HG03354 (cell line): ENCODE measurements around the gene PTPN14.
A peak's percentile ranks its signal among the peaks of the same experiment; 100 is the strongest.

Source experiments
- ATAC-seq: cut with Tn5 transposase; IDR thresholded peaks from one replicate; pipeline ENCODE4 v1.9.1; 2021; ENCODE audit warnings: mild to moderate bottlenecking; ENCODE audit not compliant: unreplicated experiment, poor library complexity, severe bottlenecking

PTPN14 gene

DNA sequence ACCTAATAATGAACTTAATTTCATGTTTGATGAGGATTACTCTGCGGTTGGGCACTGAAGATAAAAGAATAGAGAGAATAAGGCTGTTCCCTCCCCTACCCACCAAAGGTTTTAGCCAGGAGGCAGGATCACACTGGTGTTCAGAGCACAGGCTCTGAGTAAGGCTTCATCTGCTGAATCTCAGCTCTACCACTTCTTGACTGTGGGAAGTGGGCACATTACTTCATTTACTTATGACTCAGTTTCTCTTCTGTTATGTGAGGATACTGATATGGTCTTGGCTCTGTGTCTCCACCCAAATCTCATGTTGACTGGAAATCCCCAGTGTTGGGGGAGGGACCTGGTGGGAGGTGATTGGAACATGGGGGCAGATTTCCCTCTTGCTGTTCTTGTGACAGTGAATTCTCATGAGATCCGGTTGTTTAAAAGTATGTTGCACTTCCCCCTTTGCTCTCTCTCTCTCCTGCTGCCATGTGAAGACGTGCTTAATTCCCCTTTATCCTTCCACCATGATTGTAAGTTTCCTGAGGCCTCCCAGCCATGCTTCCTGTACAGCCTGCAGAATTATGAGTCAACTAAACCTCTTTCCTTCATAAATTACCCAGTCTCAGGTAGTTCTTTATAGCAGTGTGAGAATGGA lies 190.8 kb downstream of the PTPN14 start:
- ATAC-seq, result no peak

DNA sequence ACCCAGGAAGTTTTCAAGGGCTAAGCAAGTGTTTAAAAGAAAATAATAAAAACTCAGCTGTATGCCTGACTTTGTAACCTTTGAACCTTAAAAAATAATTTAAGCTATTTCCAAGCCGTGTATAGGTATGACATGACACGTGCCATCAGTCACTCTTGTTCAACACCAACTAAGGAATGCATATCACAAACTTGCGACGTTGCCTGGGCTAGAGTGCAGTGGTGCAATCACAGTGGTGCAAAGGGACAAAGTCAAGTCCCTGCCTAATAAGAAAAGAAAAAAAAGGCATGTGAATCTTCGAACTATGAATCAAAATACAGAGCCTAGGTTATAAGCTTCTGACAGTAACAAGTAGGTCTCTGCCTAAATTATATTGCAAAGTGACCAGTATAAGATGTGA lies 191.3 kb downstream of the PTPN14 start:
- ATAC-seq, result no peak

DNA sequence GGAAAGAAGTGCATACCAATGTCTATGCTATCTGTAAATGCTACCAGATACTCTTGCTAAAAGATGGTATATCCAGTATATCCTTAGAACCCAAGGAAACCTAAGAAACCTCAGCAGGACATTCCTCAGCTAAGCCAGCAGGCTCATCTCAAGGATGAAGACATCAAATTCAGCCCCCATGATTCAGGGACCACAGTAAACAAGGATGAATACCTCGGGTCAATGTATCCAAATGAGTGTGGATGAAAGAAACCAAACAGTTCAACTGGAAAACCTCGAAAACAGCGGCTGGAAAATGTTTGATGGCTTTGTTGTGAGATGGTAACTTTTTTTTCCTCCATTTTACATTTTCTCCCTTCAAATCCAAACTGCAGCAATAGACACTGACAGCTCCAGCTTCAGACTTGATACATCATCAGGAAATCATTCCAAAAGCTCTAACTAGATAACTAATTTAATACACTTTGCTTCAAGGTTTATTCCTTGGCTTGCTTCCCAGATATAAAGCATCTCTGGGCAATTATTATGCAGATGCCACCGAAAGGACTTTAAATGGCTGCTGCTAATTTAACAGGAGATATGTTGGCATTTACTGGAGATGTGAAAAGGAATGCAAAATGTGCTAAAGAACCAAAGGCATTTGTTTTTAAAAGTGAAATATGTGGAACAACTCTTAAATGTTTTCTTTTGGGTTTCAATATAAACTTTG lies 196.8 kb downstream of the PTPN14 start:
- no peak for ATAC-seq

DNA sequence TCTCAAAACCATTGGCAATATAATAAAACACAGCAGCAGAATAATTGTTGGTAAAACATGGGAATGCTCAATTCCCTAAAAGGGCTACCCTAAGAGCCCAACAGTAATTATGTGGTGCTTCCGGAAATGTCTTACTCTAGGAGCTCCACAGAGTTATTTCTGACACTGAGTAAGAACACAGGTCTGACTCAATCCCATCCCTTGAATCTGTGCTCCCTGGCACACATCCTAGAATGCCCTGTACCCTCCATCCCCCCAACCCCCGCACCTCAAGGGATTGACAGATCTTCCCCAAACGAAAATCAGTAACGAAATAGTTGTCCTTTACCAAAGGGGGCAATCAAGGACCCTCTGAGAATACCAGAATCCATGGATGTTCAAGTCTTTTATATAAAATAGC lies 198.6 kb downstream of the PTPN14 start:
- no peak for ATAC-seq

DNA sequence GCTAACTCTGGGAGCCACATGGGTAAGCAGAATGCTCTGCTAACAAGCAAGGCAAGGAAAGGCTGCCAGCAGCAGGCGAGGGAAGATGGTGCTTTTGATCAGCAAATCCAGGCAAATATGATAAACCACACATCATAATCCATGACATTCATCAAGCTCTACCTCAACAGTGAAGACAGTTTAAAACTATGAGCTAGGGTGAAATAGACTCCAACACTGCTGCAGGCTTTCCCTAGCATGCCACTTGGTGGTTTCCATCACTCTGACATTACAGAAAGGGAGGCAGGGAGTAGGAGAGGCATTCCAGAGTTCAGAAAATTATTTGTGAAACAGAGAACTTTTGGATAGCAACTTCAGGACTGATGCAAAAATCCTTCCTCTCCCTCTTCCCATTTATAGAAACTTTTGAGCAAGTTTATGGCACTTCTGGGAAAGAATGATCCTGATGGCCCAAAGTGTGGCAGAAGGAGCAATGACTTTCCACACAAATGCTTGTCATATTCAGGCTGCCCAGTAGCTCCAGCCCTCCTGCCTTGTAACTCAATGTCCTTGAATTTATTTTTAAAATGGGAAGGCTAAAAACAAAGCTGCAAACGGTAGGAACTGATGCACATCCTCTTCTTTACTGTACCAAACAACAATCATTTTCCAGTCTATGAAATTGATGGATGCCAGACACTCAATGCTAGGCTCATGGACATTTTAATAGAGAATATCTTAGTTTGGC lies 199.7 kb downstream of the PTPN14 start:
- no peak for ATAC-seq

DNA sequence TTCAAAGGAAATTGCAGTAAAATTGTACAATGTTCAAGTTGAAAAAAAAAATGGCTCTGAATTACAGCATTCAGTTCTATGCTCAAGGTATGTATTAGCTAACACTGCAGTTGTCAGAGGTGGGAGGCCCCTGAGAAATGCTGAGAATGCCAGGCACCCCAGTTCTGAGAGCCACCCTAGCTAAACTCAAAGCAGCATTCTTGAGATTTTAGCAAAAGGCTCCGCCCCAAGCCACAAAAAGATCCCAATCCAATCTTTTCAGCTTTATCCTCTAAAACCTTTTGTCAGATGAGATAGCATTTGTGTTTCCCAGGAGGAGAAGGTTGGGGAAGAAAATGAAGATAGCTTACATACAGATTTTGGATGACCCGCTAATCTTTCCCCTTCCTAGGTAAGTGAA lies 201.6 kb downstream of the PTPN14 start:
- ATAC-seq, result no peak

DNA sequence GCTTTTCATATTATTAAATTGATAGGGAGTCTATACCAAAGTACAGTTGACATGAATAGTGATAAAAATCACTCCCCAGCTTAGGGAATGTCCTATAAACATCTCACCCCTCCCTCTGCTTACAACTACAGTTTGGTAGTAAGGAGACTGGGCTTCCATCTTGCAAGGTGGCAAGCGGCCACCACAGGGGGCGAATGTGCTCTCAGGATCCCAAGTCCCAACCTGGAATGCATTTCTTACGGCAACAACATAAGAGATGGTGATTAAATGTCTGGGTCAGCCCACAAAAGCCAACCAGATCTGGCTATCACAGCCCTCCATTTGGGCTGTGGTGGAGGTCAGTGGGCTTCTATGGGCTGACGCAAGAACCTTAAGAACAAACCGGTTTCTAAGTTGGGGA lies 202.4 kb downstream of the PTPN14 start:
- no peak for ATAC-seq

DNA sequence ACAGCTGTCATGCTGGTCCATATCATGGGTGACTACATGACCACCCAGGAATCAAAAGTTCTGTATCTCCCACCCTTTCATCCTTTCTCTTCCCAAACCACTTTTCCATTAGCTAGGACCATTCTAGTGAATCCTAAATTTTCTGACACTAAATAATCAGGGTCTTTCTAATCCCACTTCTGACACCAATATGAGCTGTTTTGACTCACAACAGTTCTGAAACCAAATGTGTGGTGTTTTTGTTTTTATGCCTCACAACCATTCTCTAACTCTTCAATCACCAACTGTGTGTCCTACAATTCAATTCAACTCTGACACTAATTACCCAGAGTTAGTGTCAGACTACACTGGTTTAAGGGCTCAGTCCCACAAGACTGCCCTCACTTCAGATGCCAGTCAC lies 206.5 kb downstream of the PTPN14 start:
- no peak for ATAC-seq

DNA sequence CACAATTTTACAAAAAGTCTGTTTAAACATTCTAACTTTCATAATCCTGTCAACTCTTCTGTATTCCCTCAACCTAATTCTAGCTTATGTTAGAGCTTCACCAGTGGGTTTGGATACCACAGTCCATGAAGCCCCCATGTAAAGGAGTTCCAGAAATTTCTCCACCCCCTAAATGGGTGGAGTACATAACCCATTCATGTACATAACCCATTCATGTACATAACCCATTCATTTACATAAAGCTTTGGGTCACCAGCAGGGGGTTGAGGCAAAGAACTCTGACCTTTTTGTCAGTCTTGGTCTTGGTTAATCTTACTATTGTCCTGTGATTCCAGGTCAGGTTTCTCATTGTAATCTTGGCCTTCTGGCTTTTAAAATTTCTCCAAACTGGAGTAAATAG lies 208.9 kb downstream of the PTPN14 start:
- ATAC-seq, result no peak

DNA sequence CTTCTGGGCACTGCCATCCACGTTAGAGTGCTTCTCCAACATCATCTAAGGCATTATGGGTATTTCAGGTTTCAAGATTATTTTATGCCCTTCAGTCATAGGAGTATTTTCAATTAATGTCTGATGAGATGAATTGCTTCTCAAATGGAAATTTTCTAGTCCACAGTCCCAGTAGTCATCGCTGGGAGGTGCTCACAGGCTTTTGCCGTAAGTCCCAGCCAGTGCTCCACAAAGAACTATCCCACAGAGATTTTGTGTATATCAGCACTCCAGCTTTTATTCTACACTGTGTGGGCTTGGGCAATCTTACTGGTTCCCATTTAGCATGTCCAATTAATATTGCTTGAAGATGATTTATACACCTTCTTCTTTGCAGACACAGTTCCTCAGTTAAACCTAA lies 209.5 kb downstream of the PTPN14 start:
- ATAC-seq, result no peak

DNA sequence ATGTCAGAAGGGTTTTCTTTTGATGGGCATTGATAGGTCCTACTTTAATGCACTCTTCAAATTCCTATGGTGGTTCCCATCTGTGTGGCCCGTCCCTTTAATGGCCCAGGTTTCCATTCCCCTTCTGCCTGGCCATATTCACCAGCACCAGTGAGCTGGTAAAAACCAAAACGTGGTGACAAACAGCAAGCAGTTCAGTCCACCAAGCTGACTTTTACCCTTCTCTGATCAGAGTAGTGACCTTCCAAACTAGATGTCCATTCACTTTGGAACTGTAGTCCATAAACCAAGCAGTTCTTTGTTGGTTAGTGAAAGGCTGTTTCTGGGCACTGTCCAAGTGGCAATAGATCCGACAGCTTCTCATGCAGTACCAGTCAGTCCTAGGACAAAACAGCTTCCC lies 209.9 kb downstream of the PTPN14 start:
- ATAC-seq, result no peak

DNA sequence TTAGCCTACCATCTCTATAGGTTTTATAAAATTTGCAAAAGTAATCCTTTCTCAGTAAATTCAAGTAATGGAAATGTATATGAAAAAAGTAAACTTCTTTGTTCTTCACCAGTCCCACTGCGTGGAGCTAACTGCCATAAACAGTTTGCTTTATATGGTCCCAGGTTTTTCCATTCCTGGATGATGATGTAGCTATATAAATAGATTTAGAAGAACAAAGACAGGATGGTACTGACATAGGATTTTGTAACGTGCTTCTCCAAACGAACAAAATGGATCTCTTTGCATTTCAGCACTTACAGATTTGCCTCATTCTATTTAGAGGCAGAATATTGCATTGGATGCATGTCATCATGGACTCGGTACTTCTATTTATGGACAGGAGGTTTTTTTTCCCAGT lies 213.2 kb downstream of the PTPN14 start:
- ATAC-seq, result no peak

DNA sequence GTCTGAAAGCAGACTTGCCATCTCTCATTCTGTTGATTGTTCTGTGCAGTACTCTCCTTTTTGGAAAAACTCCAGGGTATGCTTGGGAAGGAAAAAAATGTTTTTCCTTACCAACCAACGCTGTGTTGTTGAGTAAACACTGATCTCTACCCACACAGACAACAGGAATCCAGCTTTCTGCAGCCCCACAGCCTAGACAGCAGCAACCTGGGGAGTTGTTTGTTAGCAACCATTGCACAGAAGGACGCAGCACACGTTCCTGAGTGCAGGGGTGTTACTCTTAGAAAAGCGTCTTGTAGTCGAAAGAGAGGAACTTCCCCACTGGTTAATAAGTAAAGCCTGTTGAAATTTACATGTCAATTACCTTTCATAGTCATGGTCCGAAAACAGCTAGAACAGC lies 213.9 kb downstream of the PTPN14 start:
- no peak for ATAC-seq

DNA sequence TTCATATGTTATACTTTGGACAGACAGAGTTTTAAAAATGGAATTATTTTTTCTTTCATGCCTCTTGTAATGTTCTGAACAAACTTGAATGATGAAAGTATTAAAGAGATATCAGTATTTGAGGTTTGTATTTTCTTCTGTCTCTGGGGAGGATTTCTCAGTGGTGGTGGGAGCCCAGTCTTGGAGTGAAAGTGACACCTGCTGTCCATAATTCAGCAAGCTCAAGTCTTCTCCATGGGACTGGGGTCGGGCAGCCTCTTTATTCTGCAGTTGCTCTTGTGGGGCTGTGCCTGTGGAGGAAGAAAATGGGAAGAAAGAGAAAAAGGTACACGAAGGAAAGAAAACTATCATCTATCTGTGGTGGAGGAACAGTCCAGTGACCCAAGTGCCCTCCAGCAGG lies 214.4 kb downstream of the PTPN14 start:
- no peak for ATAC-seq

DNA sequence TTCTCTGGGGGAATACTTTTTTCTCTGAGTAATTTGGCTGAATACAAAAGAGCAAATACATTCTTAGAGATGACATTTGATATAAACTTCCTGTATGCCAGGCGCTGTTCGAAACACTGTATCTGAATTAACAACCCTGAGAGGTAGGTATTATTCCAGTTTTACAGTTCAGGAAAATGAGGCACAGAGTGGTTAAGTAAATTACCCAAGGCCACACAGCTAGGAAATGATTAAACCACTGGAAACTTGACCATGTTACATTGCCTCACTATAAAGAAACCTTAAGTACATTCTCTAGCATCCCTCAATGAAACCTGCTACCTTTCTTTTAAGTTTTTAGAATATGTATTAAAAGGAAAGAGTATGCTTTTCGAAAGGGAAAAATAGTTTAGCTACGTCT lies 215.8 kb downstream of the PTPN14 start:
- no peak for ATAC-seq

DNA sequence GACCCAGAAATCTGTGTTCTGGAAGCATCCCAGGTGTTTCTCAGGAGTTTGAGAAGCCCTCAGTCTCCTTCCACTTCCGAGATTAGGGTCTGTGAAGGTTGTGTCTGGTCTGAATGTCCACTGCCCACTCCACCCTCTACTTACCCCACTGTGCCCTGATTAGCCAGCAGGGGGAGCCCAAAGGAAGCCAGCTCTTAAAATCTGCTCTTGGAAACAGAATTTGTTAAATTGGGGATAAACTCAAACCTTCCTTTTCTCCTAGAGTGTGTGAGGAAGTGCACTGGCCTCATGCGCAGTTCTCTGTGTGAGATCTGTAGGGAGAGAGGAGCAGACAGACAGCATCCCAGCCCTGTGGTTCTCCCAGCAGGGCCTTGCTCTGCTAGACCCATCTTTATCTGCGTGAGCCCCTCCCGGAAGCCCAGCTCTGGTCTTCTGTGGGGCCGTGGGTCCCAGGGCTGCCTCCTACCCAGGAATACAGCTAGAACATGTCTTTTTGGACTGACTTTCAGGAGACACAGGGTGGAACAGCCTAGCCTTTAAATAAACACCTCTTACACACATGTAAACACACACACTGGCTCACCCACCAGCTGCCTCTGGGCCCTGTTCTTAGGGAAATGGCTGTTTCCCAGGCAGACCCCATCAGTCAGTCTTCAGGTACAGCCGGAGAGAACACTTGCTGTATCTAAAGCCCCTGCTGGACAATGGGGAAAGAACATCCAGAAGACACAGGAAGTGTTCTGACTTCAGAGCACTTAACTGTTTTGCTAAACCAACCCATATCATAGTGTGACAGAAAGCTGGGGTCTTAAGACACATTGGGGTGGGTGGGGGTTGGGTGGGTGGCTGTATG lies 218.2 kb downstream of the PTPN14 start:
- ATAC-seq, result peak; percentile 47

DNA sequence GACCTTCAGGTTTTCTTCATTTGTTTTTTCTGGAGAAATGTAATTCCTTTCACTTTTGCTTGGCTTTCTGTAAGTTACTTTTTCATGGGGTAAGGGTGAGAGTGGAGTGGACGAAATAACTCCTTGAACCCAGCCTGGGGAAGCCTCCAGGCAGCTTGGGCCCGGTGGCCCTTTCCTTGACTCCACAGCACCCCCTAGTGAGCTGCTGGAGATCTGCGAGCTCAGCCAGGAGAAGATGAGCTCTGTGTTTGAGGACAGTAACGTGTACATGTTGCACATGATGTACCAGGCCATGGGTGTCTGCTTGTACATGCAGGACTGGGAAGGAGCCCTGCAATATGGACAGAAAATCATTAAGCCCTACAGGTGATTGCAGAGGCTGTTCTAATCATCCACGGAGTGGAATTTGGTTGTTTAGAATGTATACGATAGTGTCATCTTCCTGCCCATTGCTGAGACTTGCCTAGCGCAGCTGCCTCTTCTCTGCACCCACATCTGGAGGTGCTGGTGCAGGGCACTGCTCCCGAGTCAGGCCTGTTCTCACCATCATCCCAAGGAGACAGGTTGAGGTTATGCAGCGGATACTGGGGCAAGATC lies 219.5 kb downstream of the PTPN14 start:
- ATAC-seq, result peak; percentile 46

DNA sequence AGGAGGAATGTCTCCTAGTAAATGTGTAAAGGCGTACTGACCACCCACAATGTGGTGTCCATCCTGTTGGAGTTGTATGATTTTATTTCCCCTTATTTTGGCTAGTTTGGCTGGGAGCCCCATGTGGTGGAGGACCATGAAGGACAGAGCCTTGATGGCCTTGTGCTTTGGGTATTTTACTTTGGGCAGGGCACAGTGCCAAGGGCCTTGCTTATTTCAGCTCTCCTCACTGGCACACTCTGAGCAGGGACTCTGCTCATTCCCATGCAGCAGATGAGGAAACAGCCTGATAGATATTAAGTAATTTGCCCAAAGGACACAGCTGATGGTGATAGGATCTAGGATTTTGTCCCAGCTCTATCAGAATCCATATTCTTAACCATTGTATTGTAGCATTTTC lies 220.2 kb downstream of the PTPN14 start:
- ATAC-seq, result no peak

DNA sequence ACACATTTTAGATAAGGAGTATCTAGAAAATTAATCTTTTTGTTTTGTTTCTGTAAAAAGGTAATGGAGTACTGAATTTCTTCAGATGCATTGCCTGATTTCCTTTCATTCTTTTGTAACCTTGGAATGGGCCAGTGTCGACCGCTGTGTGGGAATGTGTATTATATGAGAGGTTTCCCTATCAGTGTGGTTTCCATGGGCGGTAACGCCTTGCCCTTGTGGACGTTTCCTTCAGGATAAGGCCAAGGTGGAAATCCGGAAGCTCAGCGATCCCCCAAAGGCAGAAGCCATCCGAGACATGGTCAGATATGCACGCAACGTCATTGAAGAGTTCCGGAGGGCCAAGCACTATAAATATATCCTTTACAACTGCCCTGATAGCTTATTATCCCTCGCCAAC lies 220.7 kb downstream of the PTPN14 start:
- no peak for ATAC-seq

DNA sequence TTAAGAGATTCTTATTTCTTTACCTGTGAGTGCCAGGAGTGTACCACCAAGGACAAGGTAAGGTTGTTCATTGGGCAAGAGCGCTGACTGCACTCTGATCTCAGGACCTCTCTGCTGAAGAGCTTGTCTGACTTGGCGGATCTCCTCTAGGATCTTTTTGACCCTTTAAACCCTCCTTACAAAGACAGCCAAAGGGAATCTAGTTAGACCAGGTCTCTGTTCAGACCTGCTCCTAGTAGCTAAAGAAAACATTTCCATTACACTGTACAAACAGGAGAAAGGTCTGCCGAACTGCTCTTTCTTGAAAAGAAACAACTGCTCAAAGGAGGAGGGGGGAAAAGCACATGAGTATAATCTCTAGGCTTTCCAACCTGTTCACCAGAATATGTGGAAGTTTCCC lies 221.2 kb downstream of the PTPN14 start:
- ATAC-seq, result no peak
